Suprapubic skin (tissue), 4 donors: Measurements from ENCODE around the gene PAM16.

Experiments
- POLR2A ChIP-seq, 2 donors: fragments of 450-650 bp; IDR thresholded peaks; one replicate each; pipeline ENCODE4 v1.6.1; 2017; ENCODE audit warnings: antibody characterized with exemption in 2 of 2, mild to moderate bottlenecking in 2 of 2, moderate library complexity in 2 of 2
- POLR2AphosphoS5 ChIP-seq, 3 donors: sonication (generic); formaldehyde crosslinking; IDR thresholded peaks; one replicate each; pipeline ENCODE4 v1.6.1; 2017; ENCODE audit warnings: antibody characterized with exemption in 3 of 3
- TF ChIP-seq, protein P1 (sequence below), 2 donors: fragments of 200-600 bp in 1 of 2; fragments of 450-650 bp in 1 of 2; sonication (generic) in 1 of 2; IDR thresholded peaks; one replicate each; pipeline ENCODE4 v1.5.1; 2016 to 2019; ENCODE audit warnings: antibody characterized with exemption in 2 of 2, mild to moderate bottlenecking in 1 of 2, moderate library complexity in 1 of 2

DNA sequence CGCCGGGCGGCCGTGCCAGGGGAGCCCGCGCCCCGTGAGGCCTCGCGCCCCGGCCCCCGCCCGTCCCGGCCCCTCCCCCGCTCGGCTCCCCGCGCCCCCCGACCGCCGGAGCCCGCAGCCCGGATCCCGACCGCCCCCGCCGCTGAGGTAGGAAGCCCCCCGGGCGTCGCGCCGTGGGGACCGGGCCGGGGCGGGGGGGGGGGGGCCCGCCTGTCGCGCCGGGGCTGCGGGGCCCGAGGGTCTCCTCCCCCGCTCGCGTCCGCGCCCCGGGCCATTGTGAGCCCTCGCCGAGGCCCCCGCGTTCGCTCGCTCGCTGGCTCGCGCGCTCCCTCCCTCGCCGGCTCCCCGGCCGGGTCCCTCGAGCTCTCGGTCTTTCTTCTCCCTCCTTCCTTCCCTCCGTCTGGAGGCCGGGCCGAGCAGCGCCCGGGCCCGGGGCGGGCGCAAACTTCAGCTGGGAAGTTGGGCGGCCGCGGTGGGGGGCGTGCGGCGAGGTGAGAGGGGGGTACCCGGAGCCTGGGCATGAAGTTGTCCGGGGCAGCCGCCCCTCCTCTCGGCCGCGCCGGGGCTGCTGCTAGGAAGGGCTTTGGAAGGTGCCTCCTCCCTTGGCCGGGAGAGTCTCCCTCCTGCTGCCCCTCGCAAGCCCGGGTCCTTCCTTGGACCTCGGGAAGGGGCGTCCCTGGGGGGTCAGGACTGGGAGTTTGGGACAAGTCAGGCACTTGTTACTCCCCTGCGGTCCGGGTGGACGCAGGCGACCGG lies 34.8 kb downstream of the PAM16 start:
- TF ChIP-seq POLR2AphosphoS5 (IDR thresholded peaks at IDR 0.05) (no peak), POLR2A (IDR thresholded peaks at IDR 0.05) (no peak)
- TF ChIP-seq, protein P1, sequence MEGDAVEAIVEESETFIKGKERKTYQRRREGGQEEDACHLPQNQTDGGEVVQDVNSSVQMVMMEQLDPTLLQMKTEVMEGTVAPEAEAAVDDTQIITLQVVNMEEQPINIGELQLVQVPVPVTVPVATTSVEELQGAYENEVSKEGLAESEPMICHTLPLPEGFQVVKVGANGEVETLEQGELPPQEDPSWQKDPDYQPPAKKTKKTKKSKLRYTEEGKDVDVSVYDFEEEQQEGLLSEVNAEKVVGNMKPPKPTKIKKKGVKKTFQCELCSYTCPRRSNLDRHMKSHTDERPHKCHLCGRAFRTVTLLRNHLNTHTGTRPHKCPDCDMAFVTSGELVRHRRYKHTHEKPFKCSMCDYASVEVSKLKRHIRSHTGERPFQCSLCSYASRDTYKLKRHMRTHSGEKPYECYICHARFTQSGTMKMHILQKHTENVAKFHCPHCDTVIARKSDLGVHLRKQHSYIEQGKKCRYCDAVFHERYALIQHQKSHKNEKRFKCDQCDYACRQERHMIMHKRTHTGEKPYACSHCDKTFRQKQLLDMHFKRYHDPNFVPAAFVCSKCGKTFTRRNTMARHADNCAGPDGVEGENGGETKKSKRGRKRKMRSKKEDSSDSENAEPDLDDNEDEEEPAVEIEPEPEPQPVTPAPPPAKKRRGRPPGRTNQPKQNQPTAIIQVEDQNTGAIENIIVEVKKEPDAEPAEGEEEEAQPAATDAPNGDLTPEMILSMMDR (IDR thresholded peaks at IDR 0.05) = no peak
